ENCODE results near the gene EEF1AKMT4.

Gene EEF1AKMT4

GRCh38 chr3:184255291-184256039 lies 6.0 kb downstream of the EEF1AKMT4 start:
- Histone ChIP-seq H3K79me2 (ENCODE audit: insufficient read depth, low read length) (peaks cover 2% of the 10 kb centered on the region; the same call in 1 of the 2 replicates), H3K4me1 (ENCODE audit: insufficient read depth, low read length) (peaks cover 6% of the 10 kb centered on the region; the same call in 1 of the 2 replicates), H4K20me1 (ENCODE audit: insufficient read depth, low read length) (no peaks in the 10 kb centered on the region; the same call in 1 of the 2 replicates), H3K4me3 (ENCODE audit: low read depth in 1 of 2, low read length in 2 of 2) (no peak overlapping the region), H3K27me3 (ENCODE audit: insufficient read depth, low read length, poor library complexity) (no peaks in the 10 kb centered on the region), H3K9ac (ENCODE audit: low read depth, low read length) (no peak overlapping the region), H3K4me2 (ENCODE audit: insufficient read depth, low read length) (no peak overlapping the region), H3K36me3 (ENCODE audit: insufficient read depth, low read length) (no peaks in the 10 kb centered on the region), H3K27ac (ENCODE audit: low read length) (no peak overlapping the region), H3K9me3 (ENCODE audit: insufficient read depth, low read length, severe bottlenecking) (no peaks in the 10 kb centered on the region), H2AFZ (ENCODE audit: low read depth, low read length) (no peak overlapping the region)
- ATAC-seq (ENCODE audit: insufficient read depth, low read depth) = no peak
- no peak for DNase-seq
- no peak for TF ChIP-seq EZH2 (IDR thresholded peaks at IDR 0.05; ENCODE audit: borderline replicate concordance, low read depth, low read length, severe bottlenecking)
- no peak for TF ChIP-seq CTCF (IDR thresholded peaks at IDR 0.05; ENCODE audit: borderline replicate concordance, extremely low read depth, low read length, poor library complexity, severe bottlenecking)

DNA sequence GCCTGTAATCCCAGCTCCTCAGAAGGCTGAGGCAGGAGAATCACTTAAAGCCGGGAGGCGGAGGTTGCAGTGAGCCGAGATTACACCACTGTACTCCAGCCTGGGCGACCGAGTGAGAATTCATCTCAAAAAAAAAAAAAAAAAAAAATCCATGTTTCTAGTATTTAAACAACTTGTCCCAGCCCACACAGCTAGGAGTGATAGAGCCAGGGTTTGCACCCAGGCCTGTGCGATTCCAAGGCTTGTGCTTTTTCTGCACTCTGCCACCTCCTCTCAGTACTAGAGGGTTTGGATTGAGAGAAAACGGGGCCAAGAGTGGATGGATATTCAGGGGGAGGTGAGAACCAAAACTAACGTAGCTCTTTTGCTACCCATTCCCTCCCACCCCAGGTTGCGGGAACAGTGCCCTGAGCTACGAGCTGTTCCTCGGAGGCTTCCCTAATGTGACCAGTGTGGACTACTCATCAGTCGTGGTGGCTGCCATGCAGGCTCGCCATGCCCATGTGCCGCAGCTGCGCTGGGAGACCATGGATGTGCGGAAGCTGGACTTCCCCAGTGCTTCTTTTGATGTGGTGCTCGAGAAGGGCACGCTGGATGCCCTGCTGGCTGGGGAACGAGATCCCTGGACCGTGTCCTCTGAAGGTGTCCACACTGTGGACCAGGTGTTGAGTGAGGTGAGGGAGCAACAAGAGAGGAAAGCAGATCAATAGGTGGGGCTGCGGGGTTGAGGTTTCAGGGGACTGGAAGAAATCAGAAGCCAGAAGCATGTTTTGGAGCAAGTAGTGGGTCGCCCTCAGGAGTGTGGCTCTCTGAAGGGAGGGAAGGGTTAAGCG lies 7.8 kb downstream of the EEF1AKMT4 start:
- Histone ChIP-seq H4K20me1 (ENCODE audit: insufficient read depth, low read length) (no peaks in the 10 kb centered on the region), H3K27me3 (ENCODE audit: insufficient read depth, low read length, poor library complexity) (no peaks in the 10 kb centered on the region), H3K4me2 (ENCODE audit: insufficient read depth, low read length) (no peak overlapping the region), H3K27ac (ENCODE audit: low read length) (no peak overlapping the region), H2AFZ (ENCODE audit: low read depth, low read length) (no peak overlapping the region), H3K9ac (ENCODE audit: low read depth, low read length) (no peak overlapping the region), H3K79me2 (ENCODE audit: insufficient read depth, low read length) (no peaks in the 10 kb centered on the region), H3K4me3 (ENCODE audit: low read depth in 1 of 2, low read length in 2 of 2) (no peak overlapping the region), H3K36me3 (ENCODE audit: insufficient read depth, low read length) (no peaks in the 10 kb centered on the region), H3K4me1 (ENCODE audit: insufficient read depth, low read length) (peaks cover 11% of the 10 kb centered on the region), H3K9me3 (ENCODE audit: insufficient read depth, low read length, severe bottlenecking) (no peaks in the 10 kb centered on the region)
- ATAC-seq (ENCODE audit: insufficient read depth, low read depth) (no peak), DNase-seq (no peak)
- TF ChIP-seq CTCF (IDR thresholded peaks at IDR 0.05; ENCODE audit: borderline replicate concordance, extremely low read depth, low read length, poor library complexity, severe bottlenecking) (no peak), EZH2 (IDR thresholded peaks at IDR 0.05; ENCODE audit: borderline replicate concordance, low read depth, low read length, severe bottlenecking) (no peak)

- Histone ChIP-seq H3K27ac (ENCODE audit: low read length) (no peak overlapping the region), H3K27me3 (ENCODE audit: insufficient read depth, low read length, poor library complexity) (no peaks in the 10 kb centered on the region), H3K79me2 (ENCODE audit: insufficient read depth, low read length) (no peaks in the 10 kb centered on the region), H3K4me3 (ENCODE audit: low read depth in 1 of 2, low read length in 2 of 2) (no peak overlapping the region), H4K20me1 (ENCODE audit: insufficient read depth, low read length) (no peaks in the 10 kb centered on the region), H2AFZ (ENCODE audit: low read depth, low read length) (no peak overlapping the region), H3K4me1 (ENCODE audit: insufficient read depth, low read length) (peaks cover 18% of the 10 kb centered on the region), H3K9ac (ENCODE audit: low read depth, low read length) (no peak overlapping the region), H3K4me2 (ENCODE audit: insufficient read depth, low read length) (no peak overlapping the region), H3K9me3 (ENCODE audit: insufficient read depth, low read length, severe bottlenecking) (no peaks in the 10 kb centered on the region), H3K36me3 (ENCODE audit: insufficient read depth, low read length) (no peaks in the 10 kb centered on the region)
- DNase-seq (no peak), ATAC-seq (ENCODE audit: insufficient read depth, low read depth) (no peak)
- no peak for TF ChIP-seq CTCF (IDR thresholded peaks at IDR 0.05; ENCODE audit: borderline replicate concordance, extremely low read depth, low read length, poor library complexity, severe bottlenecking)
- TF ChIP-seq EZH2 (IDR thresholded peaks at IDR 0.05; ENCODE audit: borderline replicate concordance, low read depth, low read length, severe bottlenecking) = no peak
Measured at GRCh38 chr3:184258926-184259325, 9.5 kb downstream of the EEF1AKMT4 start.
